HCT116 (cell line): Measurements from ENCODE around the gene ZSCAN16. TPM values are rescaled to one million over a fixed set of nuclear protein-coding genes. Genes with fewer than 3 reads are reported as not detected.

Source experiments
- CTCF ChIP-seq, 3 experiments: fragments of 200-600 bp in 1 of 3; sonication (generic) in 1 of 3; IDR thresholded peaks in 2 of 3; conservative IDR thresholded peaks in 1 of 3; 2 replicates each; pipeline ENCODE4 v1.5.1; 2012 to 2017; ENCODE audit warnings: low read depth in 2 of 3, low read length in 2 of 3, antibody characterized with exemption in 1 of 3, borderline replicate concordance in 1 of 3, control low read depth in 1 of 3, mild to moderate bottlenecking in 1 of 3, mixed read lengths in 1 of 3, mixed run types in 1 of 3, moderate library complexity in 1 of 3; ENCODE audit not compliant: insufficient read depth in 1 of 3
- ELF1 ChIP-seq: IDR thresholded peaks from 2 replicates; pipeline ENCODE4 v1.6.1; 2012; ENCODE audit warnings: low read depth, borderline replicate concordance
- total RNA-seq: library from RNA; stranded (reverse); gene quantifications from one replicate; pipeline ENCODE4 v1.2.1, GENCODE V29; 2021; ENCODE audit not compliant: unreplicated experiment

ZSCAN16 gene
- total RNA-seq, 1 experiment from 2014 or later = 5.0 TPM

DNA sequence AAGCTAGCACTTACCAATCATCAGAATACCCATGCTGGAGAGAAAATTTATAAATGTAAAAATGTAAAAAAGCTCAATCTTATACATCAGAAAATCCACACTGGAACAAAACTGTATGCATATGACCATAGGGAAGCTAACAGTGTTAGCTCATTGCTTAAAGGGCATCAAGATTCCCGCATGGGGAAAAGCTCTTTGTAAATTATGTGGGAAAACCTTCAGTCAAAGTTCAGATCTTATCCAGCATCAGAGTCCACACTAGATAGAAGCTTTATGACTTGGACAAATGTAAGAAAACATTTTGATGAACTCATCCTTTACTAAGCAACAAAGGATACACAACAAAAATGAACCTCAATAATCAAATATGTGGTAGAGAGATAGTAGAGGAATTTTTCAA, 52.0 kb downstream of the ZSCAN16 start (continued):
- TF ChIP-seq ELF1 (no peak), CTCF (IDR thresholded peaks at IDR 0.05 in 2 of 3, conservative IDR thresholded peaks at IDR 0.05 in 1 of 3; ENCODE audit: borderline replicate concordance in 1 of 3, insufficient read depth in 1 of 3, low read depth in 2 of 3, low read length in 2 of 3) (no peak)

Other genes with a start within 250 kb of the ZSCAN16 start
- gene OR2B2, start 212.2 kb upstream of the ZSCAN16 start, total RNA-seq = not detected
- gene OR2B6, start 167.4 kb upstream of the ZSCAN16 start, total RNA-seq = 0.25 TPM
- 11.2 TPM for gene ZNF165, start 44.0 kb upstream of the ZSCAN16 start, total RNA-seq
- gene ZKSCAN8, start 17.3 kb downstream of the ZSCAN16 start, total RNA-seq = 20.7 TPM
- gene ZSCAN9, start 100.7 kb downstream of the ZSCAN16 start, total RNA-seq = 10.8 TPM
- 4.8 TPM for gene ZKSCAN4, start 127.7 kb downstream of the ZSCAN16 start, total RNA-seq
- gene NKAPL, start 134.7 kb downstream of the ZSCAN16 start, total RNA-seq = not detected
- 10.3 TPM for gene ZSCAN26, start 142.5 kb downstream of the ZSCAN16 start, total RNA-seq
- gene PGBD1, start 157.0 kb downstream of the ZSCAN16 start, total RNA-seq = 3.6 TPM
- 10.1 TPM for gene ZSCAN31, start 211.5 kb downstream of the ZSCAN16 start, total RNA-seq
- 11.2 TPM for gene ZKSCAN3, start 225.3 kb downstream of the ZSCAN16 start, total RNA-seq